HCT116 (cell line): ENCODE results near the gene TGM4.

Experiments used
- CBX3 ChIP-seq: IDR thresholded peaks from 2 replicates; pipeline ENCODE4 v1.6.1; 2012; ENCODE audit warnings: low read depth
- CEBPB ChIP-seq: IDR thresholded peaks from 2 replicates; pipeline ENCODE4 v1.6.1; 2012; ENCODE audit warnings: low read depth
- EGR1 ChIP-seq: IDR thresholded peaks from 2 replicates; pipeline ENCODE4 v1.6.1; 2012; ENCODE audit warnings: low read depth
- EZH2 ChIP-seq: fragments of 200-600 bp; sonication (generic); IDR thresholded peaks from 2 replicates; pipeline ENCODE4 v1.6.1; 2017; ENCODE audit warnings: antibody characterized with exemption, mixed run types
- JUND ChIP-seq: IDR thresholded peaks from 2 replicates; pipeline ENCODE4 v1.6.1; 2012
- POLR2A ChIP-seq: IDR thresholded peaks from 2 replicates; pipeline ENCODE4 v1.7.0; 2011; ENCODE audit warnings: borderline replicate concordance; ENCODE audit not compliant: insufficient read depth, insufficient read length; ENCODE audit errors: extremely low read depth
- POLR2AphosphoS5 ChIP-seq: IDR thresholded peaks from 2 replicates; pipeline ENCODE4 v1.6.1; 2011; ENCODE audit warnings: mild to moderate bottlenecking, low read depth, low read length, moderate library complexity
- RAD21 ChIP-seq: IDR thresholded peaks from 2 replicates; pipeline ENCODE4 v1.6.1; 2012; ENCODE audit warnings: low read depth, mild to moderate bottlenecking
- SP1 ChIP-seq: IDR thresholded peaks from 2 replicates; pipeline ENCODE4 v1.6.1; 2012; ENCODE audit warnings: low read depth
- TCF7L2 ChIP-seq: IDR thresholded peaks from 2 replicates; pipeline ENCODE4 v1.7.0; 2011; ENCODE audit warnings: borderline replicate concordance, inconsistent platforms; ENCODE audit not compliant: insufficient read depth, insufficient read length; ENCODE audit errors: extremely low read depth
- ZNF274 ChIP-seq: fragments of 200-500 bp; sonication (Bioruptor generic); IDR thresholded peaks from 2 replicates; pipeline ENCODE4 v1.6.1; 2014; ENCODE audit warnings: mild to moderate bottlenecking, low read depth, low read length, inconsistent platforms
- TF ChIP-seq, protein P1 (sequence below): IDR thresholded peaks from 2 replicates; pipeline ENCODE4 v1.6.1; 2012; ENCODE audit warnings: low read depth
- TF ChIP-seq, protein P2 (sequence below), 3 experiments: fragments of 200-600 bp in 1 of 3; sonication (generic) in 1 of 3; IDR thresholded peaks in 2 of 3; conservative IDR thresholded peaks in 1 of 3; 2 replicates each; pipeline ENCODE4 v1.5.1; 2012 to 2017; ENCODE audit warnings: low read depth in 2 of 3, low read length in 2 of 3, antibody characterized with exemption in 1 of 3, borderline replicate concordance in 1 of 3, control low read depth in 1 of 3, mild to moderate bottlenecking in 1 of 3, mixed read lengths in 1 of 3, mixed run types in 1 of 3, moderate library complexity in 1 of 3; ENCODE audit not compliant: insufficient read depth in 1 of 3
- TF ChIP-seq, protein P3 (sequence below): IDR thresholded peaks from 2 replicates; pipeline ENCODE4 v1.6.1; 2012

DNA sequence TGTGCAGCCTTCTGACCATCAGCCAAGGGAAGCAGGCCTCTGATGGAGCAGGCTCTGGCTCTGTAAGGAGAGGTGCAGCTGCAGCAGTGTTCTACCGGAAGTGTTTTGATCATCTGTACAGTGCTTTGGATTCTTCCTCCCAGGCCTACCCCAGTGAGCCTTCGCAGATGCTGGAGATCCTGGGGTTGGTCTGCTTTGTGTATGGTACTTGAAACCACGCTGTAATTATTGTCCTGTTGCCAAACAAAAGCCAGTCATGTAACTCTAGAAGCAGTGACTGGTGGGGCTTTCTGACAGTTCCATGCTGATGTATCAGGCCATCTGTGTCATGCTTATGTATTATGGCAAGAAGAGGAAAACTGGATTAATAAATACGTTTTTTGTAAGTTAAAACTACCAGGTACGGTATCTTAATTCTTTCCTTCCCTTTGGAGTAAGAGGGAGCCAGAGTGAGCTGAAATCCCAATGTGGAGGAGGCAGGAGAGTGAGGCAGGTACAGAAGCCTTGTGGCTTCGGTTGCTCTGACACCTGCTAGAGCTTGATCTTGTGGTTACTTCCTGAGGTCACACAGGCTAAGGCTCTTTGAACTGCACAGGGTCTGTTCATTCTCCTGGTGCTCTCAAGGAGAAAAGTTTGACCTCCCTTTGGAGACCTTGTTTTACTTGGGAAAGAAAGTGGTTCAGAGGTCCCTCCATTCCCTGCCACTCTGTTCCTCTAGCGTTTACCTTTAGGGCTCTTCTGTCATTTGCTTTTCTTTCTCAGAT is 9.0 kb upstream of the TGM4 start:
- TF ChIP-seq, protein P1, sequence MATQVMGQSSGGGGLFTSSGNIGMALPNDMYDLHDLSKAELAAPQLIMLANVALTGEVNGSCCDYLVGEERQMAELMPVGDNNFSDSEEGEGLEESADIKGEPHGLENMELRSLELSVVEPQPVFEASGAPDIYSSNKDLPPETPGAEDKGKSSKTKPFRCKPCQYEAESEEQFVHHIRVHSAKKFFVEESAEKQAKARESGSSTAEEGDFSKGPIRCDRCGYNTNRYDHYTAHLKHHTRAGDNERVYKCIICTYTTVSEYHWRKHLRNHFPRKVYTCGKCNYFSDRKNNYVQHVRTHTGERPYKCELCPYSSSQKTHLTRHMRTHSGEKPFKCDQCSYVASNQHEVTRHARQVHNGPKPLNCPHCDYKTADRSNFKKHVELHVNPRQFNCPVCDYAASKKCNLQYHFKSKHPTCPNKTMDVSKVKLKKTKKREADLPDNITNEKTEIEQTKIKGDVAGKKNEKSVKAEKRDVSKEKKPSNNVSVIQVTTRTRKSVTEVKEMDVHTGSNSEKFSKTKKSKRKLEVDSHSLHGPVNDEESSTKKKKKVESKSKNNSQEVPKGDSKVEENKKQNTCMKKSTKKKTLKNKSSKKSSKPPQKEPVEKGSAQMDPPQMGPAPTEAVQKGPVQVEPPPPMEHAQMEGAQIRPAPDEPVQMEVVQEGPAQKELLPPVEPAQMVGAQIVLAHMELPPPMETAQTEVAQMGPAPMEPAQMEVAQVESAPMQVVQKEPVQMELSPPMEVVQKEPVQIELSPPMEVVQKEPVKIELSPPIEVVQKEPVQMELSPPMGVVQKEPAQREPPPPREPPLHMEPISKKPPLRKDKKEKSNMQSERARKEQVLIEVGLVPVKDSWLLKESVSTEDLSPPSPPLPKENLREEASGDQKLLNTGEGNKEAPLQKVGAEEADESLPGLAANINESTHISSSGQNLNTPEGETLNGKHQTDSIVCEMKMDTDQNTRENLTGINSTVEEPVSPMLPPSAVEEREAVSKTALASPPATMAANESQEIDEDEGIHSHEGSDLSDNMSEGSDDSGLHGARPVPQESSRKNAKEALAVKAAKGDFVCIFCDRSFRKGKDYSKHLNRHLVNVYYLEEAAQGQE, result no peak
- TF ChIP-seq ZNF274, result no peak
- TF ChIP-seq EZH2, result no peak
- TF ChIP-seq, protein P2, sequence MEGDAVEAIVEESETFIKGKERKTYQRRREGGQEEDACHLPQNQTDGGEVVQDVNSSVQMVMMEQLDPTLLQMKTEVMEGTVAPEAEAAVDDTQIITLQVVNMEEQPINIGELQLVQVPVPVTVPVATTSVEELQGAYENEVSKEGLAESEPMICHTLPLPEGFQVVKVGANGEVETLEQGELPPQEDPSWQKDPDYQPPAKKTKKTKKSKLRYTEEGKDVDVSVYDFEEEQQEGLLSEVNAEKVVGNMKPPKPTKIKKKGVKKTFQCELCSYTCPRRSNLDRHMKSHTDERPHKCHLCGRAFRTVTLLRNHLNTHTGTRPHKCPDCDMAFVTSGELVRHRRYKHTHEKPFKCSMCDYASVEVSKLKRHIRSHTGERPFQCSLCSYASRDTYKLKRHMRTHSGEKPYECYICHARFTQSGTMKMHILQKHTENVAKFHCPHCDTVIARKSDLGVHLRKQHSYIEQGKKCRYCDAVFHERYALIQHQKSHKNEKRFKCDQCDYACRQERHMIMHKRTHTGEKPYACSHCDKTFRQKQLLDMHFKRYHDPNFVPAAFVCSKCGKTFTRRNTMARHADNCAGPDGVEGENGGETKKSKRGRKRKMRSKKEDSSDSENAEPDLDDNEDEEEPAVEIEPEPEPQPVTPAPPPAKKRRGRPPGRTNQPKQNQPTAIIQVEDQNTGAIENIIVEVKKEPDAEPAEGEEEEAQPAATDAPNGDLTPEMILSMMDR (IDR thresholded peaks at IDR 0.05 in 2 of 3, conservative IDR thresholded peaks at IDR 0.05 in 1 of 3; ENCODE audit: borderline replicate concordance in 1 of 3, insufficient read depth in 1 of 3, low read depth in 2 of 3, low read length in 2 of 3), result no peak
- no peak for TF ChIP-seq TCF7L2
- no peak for TF ChIP-seq POLR2A
- TF ChIP-seq, protein P3, sequence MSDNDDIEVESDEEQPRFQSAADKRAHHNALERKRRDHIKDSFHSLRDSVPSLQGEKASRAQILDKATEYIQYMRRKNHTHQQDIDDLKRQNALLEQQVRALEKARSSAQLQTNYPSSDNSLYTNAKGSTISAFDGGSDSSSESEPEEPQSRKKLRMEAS, result no peak
- no peak for TF ChIP-seq SP1
- TF ChIP-seq EGR1, result no peak
- TF ChIP-seq RAD21, result no peak
- TF ChIP-seq CEBPB, result no peak
- no peak for TF ChIP-seq CBX3
- TF ChIP-seq POLR2AphosphoS5, result no peak
- TF ChIP-seq JUND, result no peak
